Hindlimb muscle (tissue), 1 donor: ENCODE measurements around the gene BID. TPM values are rescaled to one million over a fixed set of nuclear protein-coding genes. Genes with fewer than 3 reads are reported as not detected.

ENCODE experiments used
- DNase-seq: peaks from one replicate; pipeline ENCODE4 v3.0.0-alpha.2; 2013
- polyA plus RNA-seq: library from polyadenylated mRNA; unstranded; fragments of 120-200 nt; gene quantifications from one replicate; pipeline ENCODE4 v1.2.1, GENCODE V29; 2013; ENCODE audit not compliant: insufficient read length

The BID gene
- polyA plus RNA-seq, 1 donor: 21.2 TPM

- DNase-seq: no peak
These were observed 8.4 kb upstream of the BID start for GRCh38 chr22:17782621-17783020.

GRCh38 chr22:17782158-17782557 is 7.9 kb upstream of the BID start:
- DNase-seq: no peak

- DNase-seq: no peak
These were observed 7.2 kb upstream of the BID start for GRCh38 chr22:17781319-17782031.

- no peak for DNase-seq
These were observed 6.6 kb upstream of the BID start for GRCh38 chr22:17780741-17781318.

- no peak for DNase-seq
These were observed 6.0 kb upstream of the BID start for GRCh38 chr22:17780116-17780740.

GRCh38 chr22:17779286-17780115 is 5.2 kb upstream of the BID start:
- no peak for DNase-seq

- DNase-seq: no peak
These were observed 4.2 kb upstream of the BID start for GRCh38 chr22:17778412-17778976.

- no peak for DNase-seq
These were observed 3.4 kb upstream of the BID start for GRCh38 chr22:17777717-17778044.

- no peak for DNase-seq
These were observed 2.9 kb upstream of the BID start for GRCh38 chr22:17777005-17777716.

GRCh38 chr22:17775781-17776465 is 1.7 kb upstream of the BID start:
- no peak for DNase-seq

GRCh38 chr22:17774926-17775685 is 837 bp upstream of the BID start:
- DNase-seq: no peak

GRCh38 chr22:17773606-17774205 is 563 bp downstream of the BID start:
- DNase-seq: no peak

- no peak for DNase-seq
These were observed 1.2 kb downstream of the BID start for GRCh38 chr22:17772958-17773605.

- DNase-seq: no peak
These were observed 1.9 kb downstream of the BID start for GRCh38 chr22:17772249-17772957.

- DNase-seq: no peak
These were observed 3.8 kb downstream of the BID start for GRCh38 chr22:17770180-17771077.

- DNase-seq: no peak
These were observed 4.6 kb downstream of the BID start for GRCh38 chr22:17769716-17770082.

GRCh38 chr22:17769013-17769715 is 5.1 kb downstream of the BID start:
- DNase-seq: no peak
